Measurements from ENCODE around the gene FOXN3. TPM values are rescaled to one million over a fixed set of nuclear protein-coding genes. Genes with fewer than 3 reads are reported as not detected.
"Not testable (repeated sequence)": the region's sequence is repeated elsewhere in the genome, so short reads cannot be mapped to it uniquely, and the experiment has no call there.

FOXN3 gene
- total RNA-seq, 2 donors from 2014 or later = 46.8 to 72.6 TPM

DNA sequence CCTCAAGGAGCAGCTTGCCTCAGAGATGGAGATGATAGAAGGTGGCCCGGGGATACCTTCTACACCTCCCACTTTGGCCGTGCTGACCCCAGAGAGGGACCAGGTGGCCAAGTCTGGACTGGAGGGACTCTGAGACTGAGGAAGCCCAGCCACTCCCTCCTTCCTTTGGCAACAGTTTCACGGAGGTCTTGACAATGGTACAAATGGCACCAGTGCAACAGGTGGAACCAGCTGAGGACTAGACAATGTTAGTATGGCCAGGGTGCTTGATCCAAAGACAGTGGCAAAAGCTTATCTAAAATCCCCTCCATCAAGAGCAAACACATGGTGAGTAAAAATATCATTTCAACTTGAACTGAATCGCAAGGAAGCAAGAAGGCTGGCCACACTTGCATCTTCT lies 117.4 kb downstream of the FOXN3 start:
- H3K4me3 ChIP-seq = no peak overlapping the region
- no peaks in the 10 kb centered on the region for H3K27me3 ChIP-seq
- H3K9ac ChIP-seq (ENCODE audit: low read depth in 2 of 2, low read length in 2 of 2) = no peak overlapping the region
- H3K9me3 ChIP-seq = no peaks in the 10 kb centered on the region
- TF ChIP-seq, protein P1, sequence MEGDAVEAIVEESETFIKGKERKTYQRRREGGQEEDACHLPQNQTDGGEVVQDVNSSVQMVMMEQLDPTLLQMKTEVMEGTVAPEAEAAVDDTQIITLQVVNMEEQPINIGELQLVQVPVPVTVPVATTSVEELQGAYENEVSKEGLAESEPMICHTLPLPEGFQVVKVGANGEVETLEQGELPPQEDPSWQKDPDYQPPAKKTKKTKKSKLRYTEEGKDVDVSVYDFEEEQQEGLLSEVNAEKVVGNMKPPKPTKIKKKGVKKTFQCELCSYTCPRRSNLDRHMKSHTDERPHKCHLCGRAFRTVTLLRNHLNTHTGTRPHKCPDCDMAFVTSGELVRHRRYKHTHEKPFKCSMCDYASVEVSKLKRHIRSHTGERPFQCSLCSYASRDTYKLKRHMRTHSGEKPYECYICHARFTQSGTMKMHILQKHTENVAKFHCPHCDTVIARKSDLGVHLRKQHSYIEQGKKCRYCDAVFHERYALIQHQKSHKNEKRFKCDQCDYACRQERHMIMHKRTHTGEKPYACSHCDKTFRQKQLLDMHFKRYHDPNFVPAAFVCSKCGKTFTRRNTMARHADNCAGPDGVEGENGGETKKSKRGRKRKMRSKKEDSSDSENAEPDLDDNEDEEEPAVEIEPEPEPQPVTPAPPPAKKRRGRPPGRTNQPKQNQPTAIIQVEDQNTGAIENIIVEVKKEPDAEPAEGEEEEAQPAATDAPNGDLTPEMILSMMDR (IDR thresholded peaks at IDR 0.05) = no peak
- no peak for DNase-seq
- intact Hi-C loops (cut with DNase I) = no loop called here
- H3K27ac ChIP-seq = no peak overlapping the region
- H3K4me1 ChIP-seq = no peaks in the 10 kb centered on the region
- no peaks in the 10 kb centered on the region for H3K36me3 ChIP-seq

DNA sequence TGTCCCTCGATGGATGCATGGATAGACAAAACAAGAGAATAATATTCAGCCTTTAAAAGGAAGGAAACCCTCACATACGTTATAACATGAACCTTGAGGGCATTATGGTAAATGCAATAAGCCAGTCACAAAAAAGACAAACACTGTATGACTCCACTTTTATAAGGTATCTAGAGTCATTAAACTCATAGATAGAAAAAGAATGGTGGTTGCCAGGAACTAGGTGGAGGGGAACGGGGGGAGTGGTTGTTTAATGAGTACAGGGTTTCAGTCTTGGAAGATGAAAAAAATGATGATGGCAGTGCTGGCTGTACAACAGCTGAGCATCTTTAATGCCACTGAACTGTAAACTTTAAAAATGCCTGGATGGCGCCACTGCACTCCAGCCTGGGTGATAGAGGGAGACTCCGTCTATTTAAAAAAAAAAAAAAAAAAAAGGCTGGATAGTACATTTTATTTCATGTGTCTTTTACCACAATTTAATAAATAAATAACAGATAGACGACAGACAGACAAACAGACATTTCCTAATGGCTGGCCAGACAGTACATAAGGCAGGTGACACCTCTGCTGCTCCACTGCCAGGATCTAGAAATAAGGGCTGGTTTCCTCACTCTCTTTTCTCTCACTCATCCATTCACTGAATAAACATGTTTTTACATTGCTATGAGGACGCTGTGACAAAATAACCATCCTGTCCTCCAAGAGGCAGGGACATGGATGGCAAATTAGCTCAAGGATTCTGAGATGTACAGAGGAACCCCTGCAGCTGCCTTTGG lies 118.8 kb downstream of the FOXN3 start:
- no peaks in the 10 kb centered on the region for H3K36me3 ChIP-seq
- no peak for DNase-seq
- H3K27me3 ChIP-seq = no peaks in the 10 kb centered on the region
- TF ChIP-seq, protein P1 (IDR thresholded peaks at IDR 0.05) = no peak
- H3K27ac ChIP-seq = peak overlapping the region; percentile 30
- intact Hi-C loops (cut with DNase I) = no loop called here
- H3K4me3 ChIP-seq = no peak overlapping the region
- H3K9ac ChIP-seq (ENCODE audit: low read depth in 2 of 2, low read length in 2 of 2) = no peak overlapping the region
- H3K9me3 ChIP-seq = no peaks in the 10 kb centered on the region
- no peaks in the 10 kb centered on the region for H3K4me1 ChIP-seq

DNA sequence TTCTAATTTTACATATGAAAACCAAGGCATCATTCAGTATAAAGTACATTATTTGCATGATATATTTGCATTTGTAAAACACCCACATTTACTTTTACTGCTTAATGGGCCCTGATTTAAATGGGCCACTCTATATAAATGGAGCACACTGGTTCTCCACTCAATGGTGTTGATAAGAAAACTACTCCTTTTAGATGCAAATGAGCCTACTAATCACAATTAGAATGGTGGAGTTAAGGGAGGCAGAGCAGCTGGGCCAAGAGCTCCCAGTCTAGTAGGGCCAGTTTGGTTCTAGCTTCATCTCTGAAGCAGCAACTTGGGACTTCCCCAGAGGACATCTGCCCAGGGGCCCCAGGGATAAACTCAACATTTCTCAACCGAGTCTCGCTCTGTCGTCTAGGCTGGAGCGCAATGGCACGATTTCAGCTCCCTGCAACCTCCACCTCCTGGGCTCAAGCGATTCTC lies 120.7 kb downstream of the FOXN3 start:
- H3K9ac ChIP-seq (ENCODE audit: low read depth in 2 of 2, low read length in 2 of 2) = no peak overlapping the region
- H3K9me3 ChIP-seq = no peaks in the 10 kb centered on the region
- H3K27ac ChIP-seq = no peak overlapping the region
- intact Hi-C loops (cut with DNase I) = no loop called here
- no peaks in the 10 kb centered on the region for H3K27me3 ChIP-seq
- TF ChIP-seq, protein P1 (IDR thresholded peaks at IDR 0.05) = no peak
- H3K36me3 ChIP-seq = no peaks in the 10 kb centered on the region
- no peak overlapping the region for H3K4me3 ChIP-seq
- DNase-seq = no peak
- H3K4me1 ChIP-seq = no peaks in the 10 kb centered on the region

GRCh38 chr14:89294872-89295271 lies 122.2 kb downstream of the FOXN3 start:
- TF ChIP-seq, protein P1 (IDR thresholded peaks at IDR 0.05) = no peak
- no peaks in the 10 kb centered on the region for H3K4me1 ChIP-seq
- H3K9me3 ChIP-seq = no peaks in the 10 kb centered on the region
- H3K4me3 ChIP-seq = no peak overlapping the region
- no peak for DNase-seq
- no peak overlapping the region for H3K9ac ChIP-seq (ENCODE audit: low read depth in 2 of 2, low read length in 2 of 2)
- no peaks in the 10 kb centered on the region for H3K36me3 ChIP-seq
- H3K27me3 ChIP-seq = no peaks in the 10 kb centered on the region
- intact Hi-C loops (cut with DNase I) = no loop called here
- H3K27ac ChIP-seq = no peak overlapping the region

DNA sequence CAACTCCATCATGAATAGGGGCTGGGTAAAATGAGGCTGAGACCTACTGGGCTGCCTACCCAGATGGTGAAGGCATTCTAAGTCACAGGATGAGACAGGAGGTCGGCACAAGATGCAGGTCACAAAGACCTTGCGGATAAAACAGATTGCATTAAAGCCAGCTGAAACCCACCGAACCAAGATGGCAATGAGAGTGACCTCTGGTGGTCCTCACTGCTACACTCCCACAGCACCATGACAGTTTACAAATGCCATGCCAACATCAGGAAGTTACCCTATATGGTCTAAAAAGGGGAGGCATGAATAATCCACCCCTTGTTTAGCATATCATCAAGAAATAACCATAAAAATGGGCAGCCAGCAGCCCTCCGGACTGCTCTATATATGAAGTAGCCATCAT lies 122.6 kb downstream of the FOXN3 start:
- H3K36me3 ChIP-seq; DNase-seq; H3K9me3 ChIP-seq; H3K9ac ChIP-seq (ENCODE audit: low read depth in 2 of 2, low read length in 2 of 2); intact Hi-C loops (cut with DNase I); H3K27ac ChIP-seq; H3K27me3 ChIP-seq; H3K4me3 ChIP-seq; H3K4me1 ChIP-seq: not testable (repeated sequence)

DNA sequence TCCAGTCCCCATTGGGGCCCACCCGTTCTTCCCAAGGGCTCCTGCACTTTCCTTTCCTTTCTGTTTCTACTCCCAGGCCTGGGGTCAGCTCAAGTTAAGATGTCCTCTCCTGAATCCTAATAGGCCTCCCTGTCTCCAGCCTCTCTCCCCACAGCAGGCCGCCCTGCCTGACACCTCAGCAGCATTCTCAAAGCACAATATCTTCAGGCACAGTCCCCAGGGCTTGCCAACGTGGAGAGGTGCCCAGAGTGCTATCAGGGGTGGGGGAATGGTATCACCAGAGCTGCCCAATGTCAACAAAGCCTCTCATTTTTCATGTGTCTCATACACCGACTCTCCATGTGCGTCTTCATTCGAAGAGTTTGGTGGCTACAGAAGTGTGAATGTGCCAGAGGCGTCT lies 123.0 kb downstream of the FOXN3 start:
- no peak overlapping the region for H3K9ac ChIP-seq (ENCODE audit: low read depth in 2 of 2, low read length in 2 of 2)
- intact Hi-C loops (cut with DNase I) = no loop called here
- no peaks in the 10 kb centered on the region for H3K36me3 ChIP-seq
- no peak for DNase-seq
- TF ChIP-seq, protein P1 (IDR thresholded peaks at IDR 0.05) = no peak
- H3K27ac ChIP-seq = no peak overlapping the region
- no peaks in the 10 kb centered on the region for H3K9me3 ChIP-seq
- no peaks in the 10 kb centered on the region for H3K4me1 ChIP-seq
- no peaks in the 10 kb centered on the region for H3K27me3 ChIP-seq
- no peak overlapping the region for H3K4me3 ChIP-seq

Measured in colonic mucosa (tissue), 4 donors.